ENCODE results near the gene SDK2.
"Not testable (repeated sequence)": the region's sequence is repeated elsewhere in the genome, so short reads cannot be mapped to it uniquely, and the experiment has no call there.

Gene SDK2

GRCh38 chr17:73455050-73455687, 189.1 kb downstream of the SDK2 start:
- Histone ChIP-seq H3K4me1 (ENCODE audit: control insufficient read depth, insufficient read depth, low read length) (no peaks in the 10 kb centered on the region), H3K9ac (ENCODE audit: low read length) (no peak overlapping the region), H3K4me3 (ENCODE audit: low read length) (no peak overlapping the region), H3K9me3 (ENCODE audit: control insufficient read depth, low read length) (peaks cover 15% of the 10 kb centered on the region), H3K27me3 (replicated peaks; ENCODE audit: control insufficient read depth, insufficient read depth, low read length) (peaks cover 20% of the 10 kb centered on the region), H3K36me3 (ENCODE audit: control insufficient read depth, insufficient read depth, low read length, severe bottlenecking) (no peaks in the 10 kb centered on the region)
- no peak for DNase-seq (ENCODE audit: low read depth)

- not testable (repeated sequence) for H3K9me3 ChIP-seq (ENCODE audit: control insufficient read depth, low read length); H3K4me1 ChIP-seq (ENCODE audit: control insufficient read depth, insufficient read depth, low read length); H3K4me3 ChIP-seq (ENCODE audit: low read length); H3K9ac ChIP-seq (ENCODE audit: low read length); H3K36me3 ChIP-seq (ENCODE audit: control insufficient read depth, insufficient read depth, low read length, severe bottlenecking); DNase-seq (ENCODE audit: low read depth)
- peaks cover 21% of the 10 kb centered on the region for H3K27me3 ChIP-seq (replicated peaks; ENCODE audit: control insufficient read depth, insufficient read depth, low read length)
Measured at GRCh38 chr17:73453494-73453893, 190.8 kb downstream of the SDK2 start.

- Histone ChIP-seq H3K36me3 (ENCODE audit: control insufficient read depth, insufficient read depth, low read length, severe bottlenecking) (no peaks in the 10 kb centered on the region), H3K4me1 (ENCODE audit: control insufficient read depth, insufficient read depth, low read length) (no peaks in the 10 kb centered on the region), H3K27me3 (replicated peaks; ENCODE audit: control insufficient read depth, insufficient read depth, low read length) (peaks cover 21% of the 10 kb centered on the region), H3K9me3 (ENCODE audit: control insufficient read depth, low read length) (peaks cover 6% of the 10 kb centered on the region), H3K4me3 (ENCODE audit: low read length) (no peak overlapping the region), H3K9ac (ENCODE audit: low read length) (no peak overlapping the region)
- DNase-seq (ENCODE audit: low read depth), result no peak
Measured at GRCh38 chr17:73453090-73453489, 191.2 kb downstream of the SDK2 start.

- no peaks in the 10 kb centered on the region for H3K36me3 ChIP-seq (ENCODE audit: control insufficient read depth, insufficient read depth, low read length, severe bottlenecking)
- H3K4me3 ChIP-seq (ENCODE audit: low read length), result no peak overlapping the region
- peaks cover 6% of the 10 kb centered on the region for H3K9me3 ChIP-seq (ENCODE audit: control insufficient read depth, low read length)
- no peak overlapping the region for H3K9ac ChIP-seq (ENCODE audit: low read length)
- peaks cover 23% of the 10 kb centered on the region for H3K27me3 ChIP-seq (replicated peaks; ENCODE audit: control insufficient read depth, insufficient read depth, low read length)
- no peaks in the 10 kb centered on the region for H3K4me1 ChIP-seq (ENCODE audit: control insufficient read depth, insufficient read depth, low read length)
- no peak for DNase-seq (ENCODE audit: low read depth)
Measured at GRCh38 chr17:73452009-73452408, 192.2 kb downstream of the SDK2 start.

GRCh38 chr17:73447319-73447718, 196.9 kb downstream of the SDK2 start:
- no peaks in the 10 kb centered on the region for H3K36me3 ChIP-seq (ENCODE audit: control insufficient read depth, insufficient read depth, low read length, severe bottlenecking)
- no peaks in the 10 kb centered on the region for H3K4me1 ChIP-seq (ENCODE audit: control insufficient read depth, insufficient read depth, low read length)
- H3K9ac ChIP-seq (ENCODE audit: low read length), result no peak overlapping the region
- no peak for DNase-seq (ENCODE audit: low read depth)
- no peaks in the 10 kb centered on the region for H3K9me3 ChIP-seq (ENCODE audit: control insufficient read depth, low read length)
- peaks cover 23% of the 10 kb centered on the region for H3K27me3 ChIP-seq (replicated peaks; ENCODE audit: control insufficient read depth, insufficient read depth, low read length)
- no peak overlapping the region for H3K4me3 ChIP-seq (ENCODE audit: low read length)

- Histone ChIP-seq H3K4me1 (ENCODE audit: control insufficient read depth, insufficient read depth, low read length) (no peaks in the 10 kb centered on the region), H3K9me3 (ENCODE audit: control insufficient read depth, low read length) (no peaks in the 10 kb centered on the region), H3K9ac (ENCODE audit: low read length) (no peak overlapping the region), H3K4me3 (ENCODE audit: low read length) (no peak overlapping the region), H3K27me3 (replicated peaks; ENCODE audit: control insufficient read depth, insufficient read depth, low read length) (peaks cover 23% of the 10 kb centered on the region), H3K36me3 (ENCODE audit: control insufficient read depth, insufficient read depth, low read length, severe bottlenecking) (no peaks in the 10 kb centered on the region)
- no peak for DNase-seq (ENCODE audit: low read depth)
Measured at GRCh38 chr17:73446617-73447016, 197.6 kb downstream of the SDK2 start.

GRCh38 chr17:73445466-73445865, 198.8 kb downstream of the SDK2 start:
- Histone ChIP-seq H3K9ac (ENCODE audit: low read length) (no peak overlapping the region), H3K4me3 (ENCODE audit: low read length) (no peak overlapping the region), H3K36me3 (ENCODE audit: control insufficient read depth, insufficient read depth, low read length, severe bottlenecking) (no peaks in the 10 kb centered on the region), H3K4me1 (ENCODE audit: control insufficient read depth, insufficient read depth, low read length) (no peaks in the 10 kb centered on the region), H3K27me3 (replicated peaks; ENCODE audit: control insufficient read depth, insufficient read depth, low read length) (peaks cover 22% of the 10 kb centered on the region), H3K9me3 (ENCODE audit: control insufficient read depth, low read length) (no peaks in the 10 kb centered on the region)
- DNase-seq (ENCODE audit: low read depth), result no peak

- Histone ChIP-seq H3K4me1 (ENCODE audit: control insufficient read depth, insufficient read depth, low read length) (no peaks in the 10 kb centered on the region), H3K4me3 (ENCODE audit: low read length) (no peak overlapping the region), H3K36me3 (ENCODE audit: control insufficient read depth, insufficient read depth, low read length, severe bottlenecking) (no peaks in the 10 kb centered on the region), H3K9me3 (ENCODE audit: control insufficient read depth, low read length) (no peaks in the 10 kb centered on the region), H3K9ac (ENCODE audit: low read length) (no peak overlapping the region), H3K27me3 (replicated peaks; ENCODE audit: control insufficient read depth, insufficient read depth, low read length) (peaks cover 23% of the 10 kb centered on the region)
- DNase-seq (ENCODE audit: low read depth), result no peak
Measured at GRCh38 chr17:73444021-73444420, 200.2 kb downstream of the SDK2 start.

GRCh38 chr17:73439597-73439996, 204.6 kb downstream of the SDK2 start:
- no peak overlapping the region for H3K4me3 ChIP-seq (ENCODE audit: low read length)
- H3K4me1 ChIP-seq (ENCODE audit: control insufficient read depth, insufficient read depth, low read length), result no peaks in the 10 kb centered on the region
- peaks cover 23% of the 10 kb centered on the region for H3K27me3 ChIP-seq (replicated peaks; ENCODE audit: control insufficient read depth, insufficient read depth, low read length)
- DNase-seq (ENCODE audit: low read depth), result no peak
- no peaks in the 10 kb centered on the region for H3K9me3 ChIP-seq (ENCODE audit: control insufficient read depth, low read length)
- H3K36me3 ChIP-seq (ENCODE audit: control insufficient read depth, insufficient read depth, low read length, severe bottlenecking), result no peaks in the 10 kb centered on the region
- H3K9ac ChIP-seq (ENCODE audit: low read length), result no peak overlapping the region

GRCh38 chr17:73437826-73438225, 206.4 kb downstream of the SDK2 start:
- peaks cover 25% of the 10 kb centered on the region for H3K27me3 ChIP-seq (replicated peaks; ENCODE audit: control insufficient read depth, insufficient read depth, low read length)
- H3K4me1 ChIP-seq (ENCODE audit: control insufficient read depth, insufficient read depth, low read length), result no peaks in the 10 kb centered on the region
- H3K4me3 ChIP-seq (ENCODE audit: low read length), result no peak overlapping the region
- H3K36me3 ChIP-seq (ENCODE audit: control insufficient read depth, insufficient read depth, low read length, severe bottlenecking), result no peaks in the 10 kb centered on the region
- no peaks in the 10 kb centered on the region for H3K9me3 ChIP-seq (ENCODE audit: control insufficient read depth, low read length)
- DNase-seq (ENCODE audit: low read depth), result no peak
- H3K9ac ChIP-seq (ENCODE audit: low read length), result no peak overlapping the region

GRCh38 chr17:73436954-73437353, 207.3 kb downstream of the SDK2 start:
- no peak for DNase-seq (ENCODE audit: low read depth)
- no peak overlapping the region for H3K9ac ChIP-seq (ENCODE audit: low read length)
- H3K4me1 ChIP-seq (ENCODE audit: control insufficient read depth, insufficient read depth, low read length), result no peaks in the 10 kb centered on the region
- no peaks in the 10 kb centered on the region for H3K9me3 ChIP-seq (ENCODE audit: control insufficient read depth, low read length)
- no peak overlapping the region for H3K4me3 ChIP-seq (ENCODE audit: low read length)
- no peaks in the 10 kb centered on the region for H3K36me3 ChIP-seq (ENCODE audit: control insufficient read depth, insufficient read depth, low read length, severe bottlenecking)
- peaks cover 32% of the 10 kb centered on the region for H3K27me3 ChIP-seq (replicated peaks; ENCODE audit: control insufficient read depth, insufficient read depth, low read length)

- Histone ChIP-seq H3K4me3 (ENCODE audit: low read length) (no peak overlapping the region), H3K9me3 (ENCODE audit: control insufficient read depth, low read length) (no peaks in the 10 kb centered on the region), H3K9ac (ENCODE audit: low read length) (no peak overlapping the region), H3K27me3 (replicated peaks; ENCODE audit: control insufficient read depth, insufficient read depth, low read length) (peaks cover 43% of the 10 kb centered on the region), H3K4me1 (ENCODE audit: control insufficient read depth, insufficient read depth, low read length) (no peaks in the 10 kb centered on the region), H3K36me3 (ENCODE audit: control insufficient read depth, insufficient read depth, low read length, severe bottlenecking) (no peaks in the 10 kb centered on the region)
- no peak for DNase-seq (ENCODE audit: low read depth)
Measured at GRCh38 chr17:73435412-73435811, 208.8 kb downstream of the SDK2 start.
